Liver (tissue), 9 donors: ENCODE measurements around the gene YTHDC1. TPM values are rescaled to one million over a fixed set of nuclear protein-coding genes. Genes with fewer than 3 reads are reported as not detected.

Experiments
- DNase-seq: peaks from one replicate; pipeline ENCODE4 v3.0.0-alpha.2; 2017; ENCODE audit warnings: low spot score
- H3K27ac ChIP-seq, 2 donors: one replicate each; pipeline ENCODE4 v1.7.0; 2013; ENCODE audit warnings: inconsistent platforms in 2 of 2, low read length in 2 of 2, control low read depth in 1 of 2, low read depth in 1 of 2, mild to moderate bottlenecking in 1 of 2
- H3K27me3 ChIP-seq, 4 donors: one replicate each; pipeline versions ENCODE4 v1.6.1 to v1.7.0; 2013; ENCODE audit warnings: low read length in 3 of 4, inconsistent platforms in 1 of 4, mild to moderate bottlenecking in 1 of 4, moderate library complexity in 1 of 4; ENCODE audit not compliant: control insufficient read depth in 4 of 4, insufficient read depth in 4 of 4
- H3K36me3 ChIP-seq, 4 donors: one replicate each; pipeline versions ENCODE4 v1.6.1 to v1.7.0; 2013; ENCODE audit warnings: low read length in 3 of 4, mild to moderate bottlenecking in 3 of 4, low read depth in 1 of 4, moderate library complexity in 1 of 4; ENCODE audit not compliant: control insufficient read depth in 4 of 4, insufficient read depth in 3 of 4
- H3K4me1 ChIP-seq, 4 donors: one replicate each; pipeline versions ENCODE4 v1.6.1 to v1.7.0; 2013; ENCODE audit warnings: low read length in 3 of 4, mild to moderate bottlenecking in 3 of 4, moderate library complexity in 1 of 4; ENCODE audit not compliant: control insufficient read depth in 4 of 4, insufficient read depth in 4 of 4
- H3K4me3 ChIP-seq, 3 donors: one replicate each; pipeline versions ENCODE4 v1.6.1 to v1.7.0; 2013; ENCODE audit warnings: low read length in 3 of 3, control low read depth in 1 of 3, low read depth in 1 of 3, mild to moderate bottlenecking in 1 of 3
- H3K9ac ChIP-seq, 2 donors: one replicate each; pipeline ENCODE4 v1.7.0; 2013; ENCODE audit warnings: low read length in 2 of 2, mild to moderate bottlenecking in 2 of 2, moderate library complexity in 2 of 2, control low read depth in 1 of 2, low read depth in 1 of 2
- H3K9me3 ChIP-seq, 4 donors: one replicate each; pipeline versions ENCODE4 v1.6.1 to v1.7.0; 2013; ENCODE audit warnings: low read length in 3 of 4; ENCODE audit not compliant: control insufficient read depth in 4 of 4
- EGR1 ChIP-seq, 2 donors: IDR thresholded peaks; 2 replicates each; pipeline ENCODE4 v1.6.1; 2016 to 2018; ENCODE audit warnings: antibody characterized with exemption in 2 of 2, low read depth in 2 of 2
- GABPA ChIP-seq, 2 donors: IDR thresholded peaks in 1 of 2; conservative IDR thresholded peaks in 1 of 2; 2 replicates each; pipeline ENCODE4 v1.6.1; 2016; ENCODE audit warnings: antibody characterized with exemption in 2 of 2, mild to moderate bottlenecking in 1 of 2, moderate library complexity in 1 of 2
- HNF4G ChIP-seq: IDR thresholded peaks from 2 replicates; pipeline ENCODE4 v1.6.1; 2016; ENCODE audit warnings: antibody characterized with exemption
- RAD21 ChIP-seq, 2 donors: IDR thresholded peaks; 2 replicates each; pipeline ENCODE4 v1.6.1; 2016; ENCODE audit warnings: antibody characterized with exemption in 2 of 2, mild to moderate bottlenecking in 2 of 2
- RXRA ChIP-seq, 2 donors: IDR thresholded peaks; 2 replicates each; pipeline ENCODE4 v1.6.1; 2017 to 2018; ENCODE audit warnings: antibody characterized with exemption in 2 of 2, mild to moderate bottlenecking in 1 of 2
- SP1 ChIP-seq: IDR thresholded peaks from 2 replicates; pipeline ENCODE4 v1.6.1; 2018; ENCODE audit warnings: antibody characterized with exemption, mild to moderate bottlenecking
- TAF1 ChIP-seq: conservative IDR thresholded peaks from 2 replicates; pipeline ENCODE4 v1.6.1; 2016; ENCODE audit warnings: antibody characterized with exemption, mild to moderate bottlenecking
- YY1 ChIP-seq: IDR thresholded peaks from 2 replicates; pipeline ENCODE4 v1.6.1; 2016; ENCODE audit warnings: antibody characterized with exemption, mild to moderate bottlenecking
- WGBS: extraction: QIAGEN DNeasy Blood & Tissue Kit; methylation state at CpG from one replicate; pipeline ENCODE4 v1.1.7; 2013; 5-methylcytosine and 5-hydroxymethylcytosine counted together
- polyA plus RNA-seq, 2 donors: library from polyadenylated mRNA; stranded (reverse) in 1 of 2; unstranded in 1 of 2; fragments of 200-250 nt in 1 of 2; fragments of >200 nt in 1 of 2; fragmentation: Nextera tagmentation in 1 of 2; extraction: Ambion mirVana in 1 of 2; gene quantifications; one replicate each; pipeline versions ENCODE4 v1.2.1 to v1.2.3, GENCODE V29; 2013 to 2015
- total RNA-seq, 2 donors: library from RNA; depleted of rRNA; stranded (reverse); fragments of >200 nt; gene quantifications; one replicate each; pipeline ENCODE4 v1.2.3, GENCODE V29; 2014
- TF ChIP-seq, protein P1 (sequence below): fragments of 150-350 bp; IDR thresholded peaks from 2 replicates; pipeline ENCODE4 v1.5.1; 2017; ENCODE audit warnings: improper control_type of control experiment, low read depth, low read length; ENCODE audit not compliant: missing input control
- TF ChIP-seq, protein P2 (sequence below): IDR thresholded peaks from 2 replicates; pipeline ENCODE4 v1.6.1; 2016; ENCODE audit warnings: antibody characterized with exemption
- TF ChIP-seq, protein P3 (sequence below): IDR thresholded peaks from 2 replicates; pipeline ENCODE4 v1.6.1; 2016; ENCODE audit warnings: antibody characterized with exemption
- TF ChIP-seq, protein P4 (sequence below): IDR thresholded peaks from 2 replicates; pipeline ENCODE4 v1.6.1; 2016; ENCODE audit warnings: antibody characterized with exemption
- TF ChIP-seq, protein P5 (sequence below): IDR thresholded peaks from 2 replicates; pipeline ENCODE4 v1.6.1; 2016; ENCODE audit warnings: antibody characterized with exemption, mild to moderate bottlenecking
- donor health status: healthy.
- donor health status: healthy.
- donor health status: healthy.
- donor health status: healthy.
- donor health status: healthy.

The YTHDC1 gene
- total and polyA plus RNA-seq, 4 donors = 15.5 to 30.3 (median 22.9) TPM

DNA sequence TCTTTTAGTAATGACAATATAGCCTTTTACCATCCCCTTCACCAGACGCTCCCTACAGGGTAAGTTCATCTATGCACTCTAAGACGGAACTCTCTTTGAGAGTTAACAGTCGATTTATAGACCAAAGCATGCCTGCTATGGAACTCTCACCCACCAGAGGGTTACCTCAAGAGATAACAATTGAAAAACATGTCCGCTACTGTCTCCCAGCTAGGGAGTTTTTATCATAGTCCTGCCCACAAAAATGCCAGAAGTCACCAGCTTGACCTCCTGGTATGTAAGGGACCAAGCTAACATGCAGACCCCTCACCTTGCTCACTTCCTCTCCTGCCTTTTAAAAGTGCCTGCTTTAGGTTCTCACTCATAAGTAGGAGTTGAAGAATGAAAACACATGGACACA is 16.7 kb upstream of the YTHDC1 start:
- no peaks in the 10 kb centered on the region for H3K4me1 ChIP-seq
- no peak overlapping the region for H3K4me3 ChIP-seq
- no peak overlapping the region for H3K9ac ChIP-seq
- TF ChIP-seq, protein P1, sequence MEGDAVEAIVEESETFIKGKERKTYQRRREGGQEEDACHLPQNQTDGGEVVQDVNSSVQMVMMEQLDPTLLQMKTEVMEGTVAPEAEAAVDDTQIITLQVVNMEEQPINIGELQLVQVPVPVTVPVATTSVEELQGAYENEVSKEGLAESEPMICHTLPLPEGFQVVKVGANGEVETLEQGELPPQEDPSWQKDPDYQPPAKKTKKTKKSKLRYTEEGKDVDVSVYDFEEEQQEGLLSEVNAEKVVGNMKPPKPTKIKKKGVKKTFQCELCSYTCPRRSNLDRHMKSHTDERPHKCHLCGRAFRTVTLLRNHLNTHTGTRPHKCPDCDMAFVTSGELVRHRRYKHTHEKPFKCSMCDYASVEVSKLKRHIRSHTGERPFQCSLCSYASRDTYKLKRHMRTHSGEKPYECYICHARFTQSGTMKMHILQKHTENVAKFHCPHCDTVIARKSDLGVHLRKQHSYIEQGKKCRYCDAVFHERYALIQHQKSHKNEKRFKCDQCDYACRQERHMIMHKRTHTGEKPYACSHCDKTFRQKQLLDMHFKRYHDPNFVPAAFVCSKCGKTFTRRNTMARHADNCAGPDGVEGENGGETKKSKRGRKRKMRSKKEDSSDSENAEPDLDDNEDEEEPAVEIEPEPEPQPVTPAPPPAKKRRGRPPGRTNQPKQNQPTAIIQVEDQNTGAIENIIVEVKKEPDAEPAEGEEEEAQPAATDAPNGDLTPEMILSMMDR = no peak
- TF ChIP-seq EGR1 (IDR thresholded peaks at IDR 0.05; ENCODE audit: low read depth in 2 of 2) = no peak
- TF ChIP-seq, protein P2, sequence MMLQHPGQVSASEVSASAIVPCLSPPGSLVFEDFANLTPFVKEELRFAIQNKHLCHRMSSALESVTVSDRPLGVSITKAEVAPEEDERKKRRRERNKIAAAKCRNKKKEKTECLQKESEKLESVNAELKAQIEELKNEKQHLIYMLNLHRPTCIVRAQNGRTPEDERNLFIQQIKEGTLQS = no peak
- TF ChIP-seq, protein P3, sequence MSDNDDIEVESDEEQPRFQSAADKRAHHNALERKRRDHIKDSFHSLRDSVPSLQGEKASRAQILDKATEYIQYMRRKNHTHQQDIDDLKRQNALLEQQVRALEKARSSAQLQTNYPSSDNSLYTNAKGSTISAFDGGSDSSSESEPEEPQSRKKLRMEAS = no peak
- TF ChIP-seq, protein P4, sequence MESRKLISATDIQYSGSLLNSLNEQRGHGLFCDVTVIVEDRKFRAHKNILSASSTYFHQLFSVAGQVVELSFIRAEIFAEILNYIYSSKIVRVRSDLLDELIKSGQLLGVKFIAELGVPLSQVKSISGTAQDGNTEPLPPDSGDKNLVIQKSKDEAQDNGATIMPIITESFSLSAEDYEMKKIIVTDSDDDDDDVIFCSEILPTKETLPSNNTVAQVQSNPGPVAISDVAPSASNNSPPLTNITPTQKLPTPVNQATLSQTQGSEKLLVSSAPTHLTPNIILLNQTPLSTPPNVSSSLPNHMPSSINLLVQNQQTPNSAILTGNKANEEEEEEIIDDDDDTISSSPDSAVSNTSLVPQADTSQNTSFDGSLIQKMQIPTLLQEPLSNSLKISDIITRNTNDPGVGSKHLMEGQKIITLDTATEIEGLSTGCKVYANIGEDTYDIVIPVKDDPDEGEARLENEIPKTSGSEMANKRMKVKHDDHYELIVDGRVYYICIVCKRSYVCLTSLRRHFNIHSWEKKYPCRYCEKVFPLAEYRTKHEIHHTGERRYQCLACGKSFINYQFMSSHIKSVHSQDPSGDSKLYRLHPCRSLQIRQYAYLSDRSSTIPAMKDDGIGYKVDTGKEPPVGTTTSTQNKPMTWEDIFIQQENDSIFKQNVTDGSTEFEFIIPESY = no peak
- H3K36me3 ChIP-seq = no peaks in the 10 kb centered on the region
- H3K27ac ChIP-seq = no peak overlapping the region
- 88% methylated on average over 4 of the region's 4 CpGs for WGBS
- H3K27me3 ChIP-seq = peaks cover 0 to 3% (median 0%) of the 10 kb centered on the region in 4 donors
- peaks cover 0 to 4% (median 0%) of the 10 kb centered on the region in 4 donors for H3K9me3 ChIP-seq
- DNase-seq = no peak

DNA sequence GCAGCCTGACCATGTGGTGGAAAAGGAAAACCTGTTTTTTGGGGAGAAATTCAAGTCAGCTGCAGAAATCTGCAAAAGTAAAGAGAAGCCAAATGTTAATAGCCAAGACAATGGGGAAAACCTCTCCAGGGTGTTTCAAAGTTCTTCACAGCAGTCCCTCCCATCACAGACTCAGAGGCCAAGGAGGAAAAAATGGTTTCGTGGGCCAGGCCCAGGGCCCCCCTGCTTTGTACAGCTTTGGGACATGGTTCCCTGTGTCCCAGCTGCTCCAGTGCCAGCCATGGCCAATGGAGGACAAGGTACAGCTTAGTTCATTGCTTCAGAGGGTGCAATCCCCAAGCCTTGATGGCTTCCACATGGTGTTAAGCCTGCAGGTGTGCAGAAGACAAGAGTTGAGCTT is 15.2 kb upstream of the YTHDC1 start:
- Histone ChIP-seq H3K27me3 (peaks cover 0 to 3% (median 0%) of the 10 kb centered on the region in 4 donors), H3K27ac (no peak overlapping the region)

More for the DNA sequence above, 15.2 kb upstream of the YTHDC1 start:
- Histone ChIP-seq H3K9me3 (peaks cover 0 to 4% (median 0%) of the 10 kb centered on the region in 4 donors), H3K4me3 (no peak overlapping the region), H3K9ac (no peak overlapping the region), H3K4me1 (no peaks in the 10 kb centered on the region), H3K36me3 (no peaks in the 10 kb centered on the region)
- 82% methylated on average over 1 of the region's 1 CpG for WGBS
- no peak for DNase-seq
- TF ChIP-seq RAD21 (IDR thresholded peaks at IDR 0.05) (no peak), SP1 (no peak), RXRA (IDR thresholded peaks at IDR 0.05) (no peak), YY1 (no peak), TAF1 (no peak), GABPA (IDR thresholded peaks at IDR 0.05 in 1 of 2, conservative IDR thresholded peaks at IDR 0.05 in 1 of 2) (no peak), HNF4G (no peak)
- TF ChIP-seq, protein P2 = no peak
- TF ChIP-seq, protein P3 = no peak
- TF ChIP-seq, protein P5, sequence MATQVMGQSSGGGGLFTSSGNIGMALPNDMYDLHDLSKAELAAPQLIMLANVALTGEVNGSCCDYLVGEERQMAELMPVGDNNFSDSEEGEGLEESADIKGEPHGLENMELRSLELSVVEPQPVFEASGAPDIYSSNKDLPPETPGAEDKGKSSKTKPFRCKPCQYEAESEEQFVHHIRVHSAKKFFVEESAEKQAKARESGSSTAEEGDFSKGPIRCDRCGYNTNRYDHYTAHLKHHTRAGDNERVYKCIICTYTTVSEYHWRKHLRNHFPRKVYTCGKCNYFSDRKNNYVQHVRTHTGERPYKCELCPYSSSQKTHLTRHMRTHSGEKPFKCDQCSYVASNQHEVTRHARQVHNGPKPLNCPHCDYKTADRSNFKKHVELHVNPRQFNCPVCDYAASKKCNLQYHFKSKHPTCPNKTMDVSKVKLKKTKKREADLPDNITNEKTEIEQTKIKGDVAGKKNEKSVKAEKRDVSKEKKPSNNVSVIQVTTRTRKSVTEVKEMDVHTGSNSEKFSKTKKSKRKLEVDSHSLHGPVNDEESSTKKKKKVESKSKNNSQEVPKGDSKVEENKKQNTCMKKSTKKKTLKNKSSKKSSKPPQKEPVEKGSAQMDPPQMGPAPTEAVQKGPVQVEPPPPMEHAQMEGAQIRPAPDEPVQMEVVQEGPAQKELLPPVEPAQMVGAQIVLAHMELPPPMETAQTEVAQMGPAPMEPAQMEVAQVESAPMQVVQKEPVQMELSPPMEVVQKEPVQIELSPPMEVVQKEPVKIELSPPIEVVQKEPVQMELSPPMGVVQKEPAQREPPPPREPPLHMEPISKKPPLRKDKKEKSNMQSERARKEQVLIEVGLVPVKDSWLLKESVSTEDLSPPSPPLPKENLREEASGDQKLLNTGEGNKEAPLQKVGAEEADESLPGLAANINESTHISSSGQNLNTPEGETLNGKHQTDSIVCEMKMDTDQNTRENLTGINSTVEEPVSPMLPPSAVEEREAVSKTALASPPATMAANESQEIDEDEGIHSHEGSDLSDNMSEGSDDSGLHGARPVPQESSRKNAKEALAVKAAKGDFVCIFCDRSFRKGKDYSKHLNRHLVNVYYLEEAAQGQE = no peak
- TF ChIP-seq, protein P4 = no peak
